Activated T-cell treated with anti-CD3 and anti-CD28 coated beads, Interleukin-2, amount 50 U/mL, for 72 hours (primary cell): ENCODE results near the gene GSG1. TPM values are rescaled to one million over a fixed set of nuclear protein-coding genes. Genes with fewer than 3 reads are reported as not detected.
"Not testable (repeated sequence)": the region's sequence is repeated elsewhere in the genome, so short reads cannot be mapped to it uniquely, and the experiment has no call there.

Source experiments
- ATAC-seq, 2 donors: fragments of 150-1000 bp; cut with Tn5 transposase; replicated peaks in 1 of 2; 2 replicates each; pipeline ENCODE4 v1.10.0; 2021; ENCODE audit warnings: moderate library complexity in 2 of 2, mild to moderate bottlenecking in 1 of 2
- DNase-seq, 2 donors: peaks; one replicate each; pipeline ENCODE4 v3.0.0; 2021 to 2022; ENCODE audit warnings: mixed read lengths in 1 of 2
- H3K27ac Mint-ChIP-seq: one replicate; pipeline ENCODE4 v1.8.0; 2022; ENCODE audit warnings: mild to moderate bottlenecking, moderate library complexity, mixed read lengths
- H3K27me3 Mint-ChIP-seq: one replicate; pipeline ENCODE4 v1.8.0; 2022; ENCODE audit warnings: low read depth, mixed read lengths
- H3K36me3 Mint-ChIP-seq, 2 donors: one replicate each; pipeline ENCODE4 v1.8.0; 2022; ENCODE audit warnings: mixed read lengths in 2 of 2, mild to moderate bottlenecking in 1 of 2; ENCODE audit not compliant: insufficient read depth in 2 of 2
- H3K4me1 Mint-ChIP-seq: one replicate; pipeline ENCODE4 v1.8.0; 2022; ENCODE audit warnings: low read depth, mixed read lengths
- H3K4me3 Mint-ChIP-seq, 2 donors: one replicate each; pipeline ENCODE4 v1.8.0; 2022; ENCODE audit warnings: mild to moderate bottlenecking in 2 of 2, mixed read lengths in 2 of 2, moderate library complexity in 2 of 2
- H3K9me3 Mint-ChIP-seq, 2 donors: one replicate each; pipeline ENCODE4 v1.8.0; 2022; ENCODE audit warnings: mixed read lengths in 2 of 2
- total RNA-seq, 2 donors: library from RNA; stranded (reverse); gene quantifications; one replicate each; pipeline ENCODE4 v1.2.3, GENCODE V29; 2022

GSG1 gene
- total RNA-seq, 2 donors from 2014 or later = not detected

DNA sequence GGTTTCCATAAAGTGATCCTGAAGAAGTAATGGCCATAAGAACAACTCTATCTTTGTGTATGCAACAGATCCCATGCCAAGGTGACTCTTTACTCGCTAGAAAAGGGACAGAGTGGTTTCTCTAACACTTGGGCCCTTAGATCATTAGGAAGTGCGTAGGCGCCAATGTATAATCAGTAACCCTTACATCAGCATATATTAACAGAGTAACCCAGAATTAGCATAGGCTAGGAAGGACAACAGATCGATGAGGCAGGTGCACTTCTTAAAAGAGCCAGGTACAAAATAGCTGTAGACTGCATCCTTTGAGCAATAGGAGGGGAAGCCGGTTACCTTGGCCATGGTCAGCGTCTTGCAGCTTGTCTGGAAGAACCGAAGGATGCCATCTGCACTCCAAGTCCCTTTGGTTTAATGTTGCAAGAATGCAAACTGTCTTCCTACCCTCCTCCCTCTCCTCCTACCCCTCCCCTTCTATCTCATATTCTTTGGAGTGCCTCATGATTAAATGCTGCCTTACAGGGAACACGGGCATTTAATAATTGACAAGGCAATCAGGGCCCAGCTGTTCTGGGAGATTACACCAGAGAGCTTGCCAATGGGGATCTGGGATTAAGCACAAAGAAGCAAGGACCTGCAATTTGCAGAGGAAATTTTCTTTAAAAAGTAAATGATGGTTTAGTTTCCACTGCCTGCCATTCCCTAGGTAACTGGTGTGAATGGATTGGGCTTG is 8.0 kb downstream of the GSG1 start:
- ATAC-seq = no peak
- Mint-ChIP-seq H3K36me3 (no peaks in the 10 kb centered on the region), H3K27ac (no peak overlapping the region), H3K4me1 (peaks cover 29% of the 10 kb centered on the region), H3K27me3 (no peaks in the 10 kb centered on the region), H3K4me3 (no peak overlapping the region), H3K9me3 (no peaks in the 10 kb centered on the region)
- DNase-seq = no peak

DNA sequence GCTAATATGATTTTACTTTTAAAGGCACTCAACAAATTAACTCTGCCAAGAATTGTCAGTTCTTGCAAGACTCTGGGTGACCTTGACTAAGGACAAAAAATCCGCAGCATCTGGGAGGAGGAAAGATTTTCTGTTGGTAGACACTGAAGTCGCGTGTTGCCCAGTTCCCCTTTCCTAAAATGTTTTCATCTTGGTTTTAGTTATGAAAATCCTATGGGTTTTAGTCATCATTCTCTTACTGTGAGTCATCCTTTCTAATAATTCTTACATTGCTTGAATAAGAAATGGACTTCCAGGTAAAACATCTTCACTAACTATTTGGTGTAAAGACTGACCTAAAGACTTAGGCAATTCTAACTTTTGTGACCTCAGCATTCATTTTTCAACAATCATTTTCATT is 9.1 kb downstream of the GSG1 start:
- ATAC-seq = no peak
- H3K27ac Mint-ChIP-seq = no peak overlapping the region
- DNase-seq = no peak
- H3K9me3 Mint-ChIP-seq = no peaks in the 10 kb centered on the region
- peaks cover 19% of the 10 kb centered on the region for H3K4me1 Mint-ChIP-seq
- no peaks in the 10 kb centered on the region for H3K36me3 Mint-ChIP-seq
- no peaks in the 10 kb centered on the region for H3K27me3 Mint-ChIP-seq
- H3K4me3 Mint-ChIP-seq = no peak overlapping the region

DNA sequence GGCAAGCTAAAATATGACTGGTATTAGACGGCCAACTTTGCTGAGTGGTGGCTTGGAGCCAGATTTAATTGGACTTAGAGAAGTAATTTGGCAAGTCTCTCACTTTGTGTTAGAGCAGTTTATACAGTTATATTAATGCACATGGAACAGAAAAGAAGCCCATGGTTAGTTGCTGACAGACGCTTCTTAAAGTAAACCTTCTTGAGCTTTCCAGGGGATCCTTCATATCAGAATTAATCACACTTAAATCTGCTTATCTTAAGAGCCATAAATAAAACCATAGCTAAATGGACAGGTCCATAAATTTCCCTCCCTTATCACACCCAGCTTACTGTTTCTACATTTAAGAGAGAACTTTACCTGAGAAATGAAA is 9.6 kb downstream of the GSG1 start:
- DNase-seq (no peak), ATAC-seq (no peak)
- Mint-ChIP-seq H3K4me3 (no peak overlapping the region), H3K9me3 (no peaks in the 10 kb centered on the region), H3K4me1 (peaks cover 14% of the 10 kb centered on the region), H3K36me3 (no peaks in the 10 kb centered on the region), H3K27me3 (no peaks in the 10 kb centered on the region), H3K27ac (no peak overlapping the region)

DNA sequence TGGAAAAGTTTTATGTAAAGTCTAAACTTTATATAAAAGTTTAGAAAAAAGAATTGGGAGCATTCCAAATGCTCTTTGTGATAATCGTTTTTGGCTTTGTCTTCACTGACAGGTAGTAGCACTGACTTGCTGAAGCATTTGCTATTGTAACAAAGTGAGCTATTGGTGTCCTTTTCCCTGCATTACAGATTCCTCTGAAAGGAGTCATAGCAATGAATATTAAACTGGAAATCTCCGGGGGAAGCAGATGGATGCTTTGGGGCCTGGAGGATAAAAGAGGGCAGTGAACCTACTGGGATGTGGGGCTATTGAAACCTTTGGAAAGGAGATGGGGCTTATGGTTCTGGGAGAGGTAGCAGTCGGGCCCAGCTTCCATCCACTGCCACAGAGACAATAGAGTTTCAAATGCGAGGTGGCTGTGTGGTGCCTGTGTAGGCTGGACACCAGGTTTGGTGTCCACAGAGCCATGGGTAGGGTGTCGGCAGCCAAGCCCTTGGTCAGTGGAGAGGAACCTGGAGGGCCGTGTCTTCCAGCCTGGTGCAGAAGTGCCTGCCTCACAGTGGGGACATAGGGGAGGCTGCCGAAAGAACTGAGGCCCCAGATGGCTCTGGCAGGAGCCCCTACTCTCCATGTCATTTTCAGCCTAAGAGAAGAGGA is 10.1 kb downstream of the GSG1 start:
- DNase-seq (no peak), ATAC-seq (no peak)
- Mint-ChIP-seq H3K4me3 (no peak overlapping the region), H3K4me1 (peaks cover 8% of the 10 kb centered on the region), H3K27me3 (no peaks in the 10 kb centered on the region), H3K9me3 (no peaks in the 10 kb centered on the region), H3K36me3 (no peaks in the 10 kb centered on the region), H3K27ac (no peak overlapping the region)

DNA sequence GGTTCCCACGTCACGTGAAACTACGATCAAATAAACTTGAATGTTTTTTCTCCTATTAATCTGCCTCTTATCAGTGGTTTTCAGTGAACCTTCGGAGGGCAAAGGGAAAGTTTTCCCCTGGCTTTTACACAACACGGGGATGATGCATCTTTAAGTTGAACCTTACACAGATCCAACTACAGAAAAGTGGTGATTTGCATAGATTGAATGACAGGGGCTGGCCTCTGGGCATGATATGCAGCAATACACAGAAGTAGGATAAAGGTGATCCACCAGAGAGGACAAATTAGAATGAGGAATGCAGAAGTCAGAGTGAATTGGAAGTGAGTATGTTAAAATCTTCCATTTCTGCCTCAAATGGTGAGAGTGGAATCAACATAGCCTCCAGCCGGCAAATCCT is 11.6 kb downstream of the GSG1 start:
- Mint-ChIP-seq H3K27me3 (no peaks in the 10 kb centered on the region), H3K27ac (no peak overlapping the region), H3K36me3 (no peaks in the 10 kb centered on the region), H3K9me3 (no peaks in the 10 kb centered on the region), H3K4me3 (no peak overlapping the region), H3K4me1 (no peaks in the 10 kb centered on the region)
- DNase-seq (no peak), ATAC-seq (no peak)

DNA sequence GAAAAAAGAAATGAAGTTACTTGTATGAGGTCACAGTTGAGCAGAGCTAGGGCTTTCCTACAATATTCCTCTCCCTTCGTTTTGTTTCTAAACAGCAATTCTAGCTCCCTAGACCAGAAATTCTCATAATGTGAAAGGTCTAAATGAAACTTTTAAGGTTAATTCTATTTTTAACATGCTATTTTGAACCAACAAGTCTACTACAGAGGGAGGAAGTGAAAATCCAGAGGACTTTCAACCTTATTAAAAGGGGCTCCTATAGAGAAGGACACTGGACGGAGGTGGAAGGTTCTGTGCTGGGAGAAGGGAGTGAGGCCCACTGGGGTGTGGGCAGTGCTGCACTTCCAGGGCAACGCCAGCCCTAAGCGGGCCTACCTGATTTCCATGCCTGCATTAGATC is 13.4 kb downstream of the GSG1 start:
- Mint-ChIP-seq H3K4me3 (no peak overlapping the region), H3K27me3 (no peaks in the 10 kb centered on the region), H3K36me3 (no peaks in the 10 kb centered on the region), H3K9me3 (no peaks in the 10 kb centered on the region), H3K27ac (no peak overlapping the region), H3K4me1 (peaks cover 9% of the 10 kb centered on the region)
- DNase-seq = no peak
- no peak for ATAC-seq

- H3K36me3 Mint-ChIP-seq = no peaks in the 10 kb centered on the region
- no peak overlapping the region for H3K27ac Mint-ChIP-seq
- ATAC-seq = no peak
- no peak for DNase-seq
- H3K27me3 Mint-ChIP-seq = no peaks in the 10 kb centered on the region
- no peak overlapping the region for H3K4me3 Mint-ChIP-seq
- no peaks in the 10 kb centered on the region for H3K9me3 Mint-ChIP-seq
- H3K4me1 Mint-ChIP-seq = peaks cover 12% of the 10 kb centered on the region
Measured at GRCh38 chr12:13088496-13088895, 15.0 kb downstream of the GSG1 start.

GRCh38 chr12:13087766-13088165 is 15.7 kb downstream of the GSG1 start:
- peaks cover 12% of the 10 kb centered on the region for H3K4me1 Mint-ChIP-seq
- H3K27ac Mint-ChIP-seq = no peak overlapping the region
- H3K36me3 Mint-ChIP-seq = no peaks in the 10 kb centered on the region
- no peaks in the 10 kb centered on the region for H3K27me3 Mint-ChIP-seq
- no peak for ATAC-seq
- no peak overlapping the region for H3K4me3 Mint-ChIP-seq
- DNase-seq = no peak
- H3K9me3 Mint-ChIP-seq = no peaks in the 10 kb centered on the region

- no peak for DNase-seq
- Mint-ChIP-seq H3K27ac (no peak overlapping the region), H3K4me3 (no peak overlapping the region), H3K36me3 (no peaks in the 10 kb centered on the region), H3K9me3 (no peaks in the 10 kb centered on the region), H3K4me1 (peaks cover 12% of the 10 kb centered on the region), H3K27me3 (no peaks in the 10 kb centered on the region)
- no peak for ATAC-seq
Measured at GRCh38 chr12:13085968-13086686, 17.3 kb downstream of the GSG1 start.

GRCh38 chr12:13084898-13085640 is 18.4 kb downstream of the GSG1 start:
- DNase-seq (no peak), ATAC-seq (no peak)
- H3K9me3 Mint-ChIP-seq = no peaks in the 10 kb centered on the region
- no peaks in the 10 kb centered on the region for H3K36me3 Mint-ChIP-seq
- peaks cover 12% of the 10 kb centered on the region for H3K4me1 Mint-ChIP-seq
- H3K27ac Mint-ChIP-seq = no peak overlapping the region
- H3K27me3 Mint-ChIP-seq = no peaks in the 10 kb centered on the region
- no peak overlapping the region for H3K4me3 Mint-ChIP-seq

DNA sequence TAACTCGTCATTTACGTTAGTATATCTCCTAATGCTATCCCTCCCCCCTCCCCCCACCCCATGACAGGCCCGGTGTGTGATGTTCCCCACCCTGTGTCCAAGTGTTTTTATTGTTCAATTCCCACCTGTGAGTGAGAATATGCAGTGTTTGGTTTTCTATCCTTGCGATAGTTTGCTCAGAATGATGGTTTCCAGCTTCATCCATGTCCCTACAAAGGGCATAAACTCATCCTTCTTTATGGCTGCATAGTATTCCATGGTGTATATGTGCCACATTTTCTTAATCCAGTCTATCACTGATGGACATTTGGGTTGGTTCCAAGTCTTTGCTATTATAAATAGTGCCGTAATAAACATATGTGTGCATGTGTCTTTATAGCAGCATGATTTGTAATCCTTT is 19.8 kb downstream of the GSG1 start:
- peaks cover 12% of the 10 kb centered on the region for H3K4me1 Mint-ChIP-seq
- not testable (repeated sequence) for H3K27me3 Mint-ChIP-seq, H3K27ac Mint-ChIP-seq, H3K9me3 Mint-ChIP-seq, H3K36me3 Mint-ChIP-seq, ATAC-seq, DNase-seq, H3K4me3 Mint-ChIP-seq

GRCh38 chr12:13082861-13083260 is 20.6 kb downstream of the GSG1 start:
- ATAC-seq = no peak
- H3K9me3 Mint-ChIP-seq = no peaks in the 10 kb centered on the region
- H3K27ac Mint-ChIP-seq = no peak overlapping the region
- peaks cover 0 to 3% of the 10 kb centered on the region in 2 donors for H3K36me3 Mint-ChIP-seq
- H3K4me1 Mint-ChIP-seq = peaks cover 12% of the 10 kb centered on the region
- H3K27me3 Mint-ChIP-seq = no peaks in the 10 kb centered on the region
- DNase-seq = no peak
- no peak overlapping the region for H3K4me3 Mint-ChIP-seq

DNA sequence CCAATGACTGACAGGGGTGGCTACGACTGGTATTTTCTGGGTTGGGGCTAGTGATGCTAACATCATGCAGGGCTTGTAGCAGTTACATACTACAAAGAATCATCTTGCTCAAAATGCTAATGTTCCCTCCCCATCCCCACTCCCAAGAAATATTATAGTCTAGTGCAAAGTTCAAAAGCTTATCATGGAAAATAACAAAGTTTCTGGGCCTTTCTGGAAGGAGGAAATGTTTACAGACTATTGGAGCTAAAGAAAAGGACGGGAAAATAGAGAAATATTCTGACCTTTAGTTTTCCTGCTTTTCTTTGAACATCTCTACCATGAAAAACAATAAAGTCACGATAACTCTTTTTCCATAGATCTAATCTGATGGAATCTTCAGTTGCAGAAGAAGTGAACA is 23.2 kb downstream of the GSG1 start:
- no peak overlapping the region for H3K4me3 Mint-ChIP-seq
- H3K27ac Mint-ChIP-seq = no peak overlapping the region
- no peak for ATAC-seq
- H3K4me1 Mint-ChIP-seq = peaks cover 5% of the 10 kb centered on the region
- no peaks in the 10 kb centered on the region for H3K9me3 Mint-ChIP-seq
- DNase-seq = no peak
- H3K36me3 Mint-ChIP-seq = peaks cover 4 to 5% of the 10 kb centered on the region in 2 donors
- no peaks in the 10 kb centered on the region for H3K27me3 Mint-ChIP-seq
